ENCODE measurements around the gene FCER1G. TPM values are rescaled to one million over a fixed set of nuclear protein-coding genes. Genes with fewer than 3 reads are reported as not detected.

The FCER1G gene
- total RNA-seq, 4 donors from 2014 or later = 1.6 to 50.4 (median 25.4) TPM

DNA sequence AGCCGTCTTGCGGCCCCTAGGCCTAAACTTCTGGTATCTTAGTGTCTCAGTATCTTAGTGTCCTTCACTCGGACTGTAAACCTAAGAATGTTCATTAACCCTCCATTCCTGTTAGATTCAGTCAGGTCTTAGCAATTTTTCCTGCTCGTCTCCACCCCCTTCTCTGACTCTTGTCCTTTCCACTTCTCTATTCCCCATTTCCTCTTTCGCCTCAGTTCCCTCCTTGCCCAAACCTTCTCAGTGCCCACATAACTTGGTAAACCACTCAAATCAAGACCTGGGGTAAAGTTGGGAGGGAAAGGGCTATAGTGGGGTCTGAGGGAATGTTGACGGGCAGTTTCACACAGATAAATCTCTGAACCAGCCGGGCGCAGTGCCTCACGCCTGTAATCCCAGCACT, 726 bp upstream of the FCER1G start:
- Histone ChIP-seq H3K27ac (peak overlapping the region in 2 of 4 donors; percentile 61 to 71), H3K4me1 (peaks cover 0 to 14% (median 1%) of the 10 kb centered on the region in 3 donors), H3K36me3 (peaks cover 34 to 61% (median 43%) of the 10 kb centered on the region in 3 donors), H3K9me3 (no peaks in the 10 kb centered on the region), H3K4me3 (no peak overlapping the region), H3K27me3 (no peaks in the 10 kb centered on the region)
- no peak for DNase-seq
- WGBS, 2 donors = 81 to 86% methylated on average over 9 of the region's 9 CpGs
- TF ChIP-seq POLR2A (IDR thresholded peaks at IDR 0.05) (no peak), CTCF (IDR thresholded peaks at IDR 0.05) (no peak)
- intact Hi-C loops (cut with DNase I) = no loop called here

- Histone ChIP-seq H3K4me1 (no peaks in the 10 kb centered on the region), H3K9me3 (no peaks in the 10 kb centered on the region), H3K4me3 (peak overlapping the region in 3 of 4 donors; percentile 15 to 49 (median 30)), H3K27ac (peak overlapping the region; percentile 19 to 86 (median 58)), H3K36me3 (peaks cover 21 to 34% (median 24%) of the 10 kb centered on the region in 3 donors), H3K27me3 (no peaks in the 10 kb centered on the region)
- no peak for DNase-seq
- intact Hi-C loops (cut with DNase I) = no loop called here
- TF ChIP-seq POLR2A (IDR thresholded peaks at IDR 0.05) = peak in 1 of 4 donors; percentile 41
- no peak for TF ChIP-seq CTCF (IDR thresholded peaks at IDR 0.05)
- WGBS, 2 donors = 60% methylated on average over 7 of the region's 7 CpGs
These were observed 2.0 kb downstream of the FCER1G start for GRCh38 chr1:161216945-161217712.

GRCh38 chr1:161217831-161218230, 2.7 kb downstream of the FCER1G start:
- Histone ChIP-seq H3K4me1 (no peaks in the 10 kb centered on the region), H3K9me3 (no peaks in the 10 kb centered on the region), H3K27me3 (no peaks in the 10 kb centered on the region), H3K36me3 (peaks cover 14 to 27% (median 19%) of the 10 kb centered on the region in 3 donors), H3K27ac (peak overlapping the region in 3 of 4 donors; percentile 44 to 73 (median 67)), H3K4me3 (peak overlapping the region in 2 of 4 donors; percentile 4 to 5)
- TF ChIP-seq POLR2A (IDR thresholded peaks at IDR 0.05) (no peak), CTCF (IDR thresholded peaks at IDR 0.05) (no peak)
- no peak for DNase-seq
- intact Hi-C loops (cut with DNase I) = no loop called here
- WGBS, 2 donors = 30 to 64% methylated on average over 2 to 6 of the region's 6 CpGs

DNA sequence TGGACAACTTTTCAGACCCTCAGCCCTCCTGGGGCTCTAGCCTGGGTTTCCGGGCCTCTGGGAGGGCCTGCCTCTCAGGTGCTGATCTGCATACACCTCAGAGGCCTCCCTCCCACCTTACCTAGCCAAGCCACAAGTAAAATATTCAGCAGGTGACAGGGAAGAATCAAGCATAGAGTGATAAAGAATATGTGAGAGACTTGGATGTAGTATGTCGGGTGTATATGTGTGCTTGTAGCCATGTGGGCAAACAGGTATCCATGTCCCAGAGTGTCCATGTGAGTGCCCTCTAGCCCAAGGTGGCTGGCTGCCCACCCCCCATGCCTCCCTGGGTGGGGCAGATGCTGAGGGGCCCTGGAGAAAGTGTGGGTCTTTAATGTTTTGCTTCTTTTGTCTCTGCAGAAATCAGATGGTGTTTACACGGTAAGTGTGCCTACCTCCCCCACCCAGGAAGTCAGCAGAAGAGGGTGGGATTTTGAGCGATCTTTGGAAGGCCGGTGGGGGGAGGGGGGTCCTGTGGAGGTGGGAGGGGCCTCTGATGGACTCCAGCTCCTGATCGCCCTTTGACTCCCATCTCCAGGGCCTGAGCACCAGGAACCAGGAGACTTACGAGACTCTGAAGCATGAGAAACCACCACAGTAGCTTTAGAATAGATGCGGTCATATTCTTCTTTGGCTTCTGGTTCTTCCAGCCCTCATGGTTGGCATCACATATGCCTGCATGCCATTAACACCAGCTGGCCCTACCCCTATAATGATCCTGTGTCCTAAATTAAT, 3.4 kb downstream of the FCER1G start:
- no peaks in the 10 kb centered on the region for H3K27me3 ChIP-seq
- 63 to 88% methylated on average over 4 to 8 of the region's 8 CpGs for WGBS, 2 donors
- no peaks in the 10 kb centered on the region for H3K9me3 ChIP-seq
- H3K27ac ChIP-seq = no peak overlapping the region
- peaks cover 9 to 20% (median 13%) of the 10 kb centered on the region in 3 donors for H3K36me3 ChIP-seq
- no peak for DNase-seq
- TF ChIP-seq CTCF (IDR thresholded peaks at IDR 0.05) = no peak
- no peak for TF ChIP-seq POLR2A (IDR thresholded peaks at IDR 0.05)
- no peaks in the 10 kb centered on the region for H3K4me1 ChIP-seq
- intact Hi-C loops (cut with DNase I) = no loop called here
- no peak overlapping the region for H3K4me3 ChIP-seq

Data from esophagus squamous epithelium (tissue), 5 donors.